NCI-H2196 treated with DMSO at 0.1 percent for 48 hours (cell line): Measurements from ENCODE around the gene PPFIA3.
A peak's percentile ranks its signal among the peaks of the same experiment; 100 is the strongest.

Experiments
- DNase-seq: peaks from one replicate; lab custom pipeline; 2025; ENCODE audit not compliant: unreplicated experiment; lab: John Stamatoyannopoulos, UW

PPFIA3 gene

DNA sequence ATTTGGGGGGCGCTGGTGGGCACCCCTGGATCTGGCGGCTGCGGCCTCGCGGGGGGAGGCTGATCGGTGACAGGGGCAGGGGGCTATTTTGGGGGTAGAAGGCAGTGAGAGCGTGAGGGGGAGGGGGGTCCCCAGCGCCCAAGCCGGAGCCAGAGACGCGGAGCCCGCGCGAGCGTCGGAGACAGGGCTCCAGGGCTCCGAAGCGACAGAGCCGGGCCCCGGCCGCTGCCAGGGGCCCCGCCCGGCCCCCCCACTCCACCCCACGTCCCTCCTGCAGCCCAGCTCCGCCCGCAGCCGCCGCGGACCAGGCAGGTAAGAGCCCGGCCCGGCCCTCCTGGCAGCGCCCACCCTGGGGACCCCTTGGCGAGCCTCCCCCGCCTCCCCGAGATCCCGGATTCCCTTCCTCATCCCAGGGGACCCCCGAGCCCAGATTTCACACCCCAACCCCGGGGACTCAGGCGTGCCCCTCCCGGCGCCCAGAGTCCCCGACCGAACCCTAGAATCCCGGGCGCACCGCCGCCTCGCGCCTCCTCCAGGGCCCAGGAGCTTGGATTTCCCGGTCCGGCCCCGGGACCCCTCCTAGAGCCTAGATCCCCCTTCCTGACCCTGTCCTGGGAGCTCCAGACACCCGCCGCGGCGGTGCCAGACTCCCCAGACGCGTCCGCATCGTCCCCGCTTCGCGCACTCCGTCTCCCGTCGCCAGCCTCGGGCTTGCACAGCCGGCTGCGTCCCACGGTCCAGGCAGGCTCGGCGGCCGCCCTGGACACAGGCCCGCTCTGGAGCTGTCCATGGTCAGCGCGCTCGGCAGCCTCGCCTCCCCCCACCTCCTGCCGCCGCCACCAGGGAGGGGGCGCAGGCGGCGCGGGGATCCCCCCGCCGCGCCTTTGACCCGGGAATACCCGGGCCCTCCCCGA is at the start of gene PPFIA3:
PPFIA3 (plus strand) TSS at position 134 of the 914 bp plus-strand sequence. CDS start 8,330 bp downstream, outside the sequence.
- no peak for DNase-seq

DNA sequence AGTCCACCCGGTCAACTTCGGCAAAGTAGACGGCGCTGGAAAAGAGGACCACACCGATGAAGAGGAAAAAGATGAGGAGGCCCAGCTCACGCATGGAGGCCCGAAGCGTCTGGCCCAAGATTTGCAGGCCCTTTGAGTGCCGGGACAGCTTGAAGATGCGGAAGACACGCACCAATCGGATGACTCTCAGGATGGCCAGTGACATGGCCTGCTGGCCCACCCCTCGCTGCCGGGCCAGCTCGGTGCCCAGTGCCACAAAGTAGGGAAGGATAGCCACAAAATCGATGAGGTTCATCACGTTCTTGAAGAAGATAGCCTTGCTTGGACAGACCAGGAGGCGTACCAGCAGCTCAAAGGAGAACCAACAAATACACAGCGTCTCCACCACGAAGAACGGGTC is 48.9 kb upstream of the PPFIA3 start:
- no peak for DNase-seq

DNA sequence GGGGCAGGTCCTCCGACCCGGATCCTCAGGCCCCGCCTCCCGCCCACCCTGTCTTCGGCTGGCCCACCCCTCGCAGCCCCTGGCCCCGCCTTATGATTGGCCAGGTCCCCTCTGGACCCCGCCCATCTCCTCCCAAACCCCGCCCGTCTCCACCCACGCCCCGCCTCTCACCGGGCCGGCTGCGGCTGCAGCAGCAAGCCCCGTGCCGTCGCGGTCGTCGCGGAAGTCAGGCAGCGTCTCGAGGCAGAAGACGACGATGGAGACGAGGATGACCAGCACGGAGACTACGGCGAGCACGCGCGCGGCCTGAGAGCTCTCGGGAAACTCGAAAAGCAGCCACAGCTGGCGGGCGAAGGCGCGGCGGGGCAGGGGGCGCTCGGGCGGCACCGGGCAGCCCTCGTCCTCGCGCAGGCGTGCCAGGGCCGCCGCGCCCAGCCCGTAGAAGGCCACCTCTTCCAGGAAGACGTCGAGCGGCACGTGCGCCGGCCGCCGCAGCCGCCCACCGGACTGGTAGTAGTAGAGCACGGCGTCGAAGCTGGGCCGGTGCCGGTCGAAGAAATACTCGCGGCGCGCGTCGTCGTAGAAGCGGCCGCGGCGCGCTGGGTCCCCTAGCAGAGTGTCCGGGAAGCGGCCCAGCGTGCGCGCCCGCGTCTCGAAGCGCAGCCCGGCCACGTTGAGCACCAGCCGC is 47.3 kb upstream of the PPFIA3 start:
- no peak for DNase-seq

DNA sequence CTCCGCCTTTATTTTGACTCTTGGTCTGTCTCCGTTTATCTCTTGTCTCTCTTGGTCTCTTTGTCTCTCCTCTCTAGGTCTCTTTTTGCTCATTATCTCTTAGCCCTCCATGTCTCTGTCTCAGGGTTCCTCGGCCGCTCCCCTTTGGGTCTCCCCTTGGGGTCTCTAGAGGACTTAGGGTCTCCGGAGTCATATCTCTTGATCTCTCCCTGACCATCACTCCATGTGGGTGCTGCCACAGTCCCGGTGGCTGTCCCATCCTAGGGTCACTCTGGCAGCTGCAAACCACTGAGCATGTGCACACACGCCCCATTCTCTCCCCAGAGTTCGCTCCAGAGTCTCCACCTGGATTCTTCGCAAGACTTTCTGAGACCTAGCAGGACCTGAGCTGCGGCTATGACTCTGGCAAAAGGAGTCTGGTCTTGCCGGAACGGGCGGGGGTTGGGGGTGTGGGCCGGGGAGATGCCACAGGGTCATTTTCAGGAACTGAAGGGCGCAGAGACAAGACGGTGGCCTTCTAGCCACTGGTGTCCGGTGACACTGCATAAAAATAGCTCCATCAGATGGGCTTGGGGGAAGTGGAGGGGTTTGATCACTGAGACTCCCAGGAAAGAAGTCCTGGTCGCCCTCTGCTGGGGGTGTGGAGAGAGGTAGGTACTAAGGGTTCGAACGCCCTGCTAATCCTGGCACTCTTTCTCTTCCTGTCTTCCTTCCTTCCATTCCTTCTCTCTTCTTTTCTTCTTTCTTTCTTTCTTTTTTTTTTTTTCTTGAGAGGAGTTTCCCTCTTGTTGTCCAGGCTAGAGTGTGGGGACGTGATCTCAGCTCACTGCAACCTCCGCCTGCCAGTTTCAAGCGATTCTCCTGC is 45.6 kb upstream of the PPFIA3 start:
- DNase-seq = no peak

DNA sequence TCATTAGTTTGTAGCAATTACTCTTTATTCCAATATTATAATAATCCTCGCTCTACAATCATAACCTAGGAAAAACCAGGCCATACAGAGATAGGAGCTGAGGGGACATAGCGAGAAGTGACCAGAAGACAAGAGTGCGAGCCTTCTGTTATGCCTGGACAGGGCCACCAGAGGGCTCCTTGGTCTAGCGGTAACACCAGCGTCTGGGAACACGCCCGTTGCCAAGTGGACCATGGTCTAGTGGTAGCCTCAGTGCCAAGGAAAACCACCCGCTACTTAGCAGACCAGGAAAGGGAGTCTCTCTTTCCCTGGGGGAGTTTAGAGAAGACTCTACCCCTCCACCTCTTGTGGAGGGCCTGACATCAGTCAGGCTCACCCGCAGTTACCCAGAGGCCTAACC is 44.5 kb upstream of the PPFIA3 start:
- DNase-seq = peak; percentile 29

DNA sequence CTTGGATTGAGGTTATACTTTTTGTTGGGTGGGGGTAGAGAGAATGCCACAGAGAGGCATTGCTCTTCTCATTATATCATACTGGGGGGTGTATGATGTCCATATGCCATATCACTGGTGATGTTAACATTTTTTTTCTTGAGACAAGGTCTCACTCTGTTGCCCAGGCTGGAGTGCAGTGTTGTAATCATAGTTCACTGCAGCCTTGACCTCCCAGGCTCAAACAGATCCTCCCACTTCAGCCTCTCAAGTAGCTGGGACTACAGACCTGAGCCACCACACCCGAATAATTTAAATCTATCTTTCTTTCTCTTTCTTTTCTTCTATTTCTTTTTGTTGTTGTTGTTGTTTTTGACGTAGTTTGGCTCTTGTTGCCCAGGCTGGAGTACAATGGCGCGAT is 39.0 kb upstream of the PPFIA3 start:
- no peak for DNase-seq

DNA sequence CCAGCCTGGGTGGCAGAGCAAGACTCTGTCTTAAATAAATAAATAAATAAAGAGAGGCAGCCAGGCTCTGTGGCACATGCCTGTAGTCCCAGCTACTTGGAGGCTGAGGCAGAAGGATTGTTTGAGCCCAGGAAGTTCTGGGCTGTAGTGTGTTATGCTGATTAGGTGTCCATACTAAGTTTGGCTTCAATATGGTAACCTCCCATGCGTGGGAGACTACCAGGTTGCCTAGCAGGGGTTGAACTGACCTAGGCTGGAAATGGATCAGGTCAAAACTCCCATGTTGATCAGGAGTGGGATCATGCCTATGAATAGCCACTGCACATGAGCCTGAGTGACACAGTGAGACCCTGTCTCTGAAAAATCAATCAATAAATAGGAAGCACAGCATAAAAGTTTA is 38.1 kb upstream of the PPFIA3 start:
- no peak for DNase-seq

DNA sequence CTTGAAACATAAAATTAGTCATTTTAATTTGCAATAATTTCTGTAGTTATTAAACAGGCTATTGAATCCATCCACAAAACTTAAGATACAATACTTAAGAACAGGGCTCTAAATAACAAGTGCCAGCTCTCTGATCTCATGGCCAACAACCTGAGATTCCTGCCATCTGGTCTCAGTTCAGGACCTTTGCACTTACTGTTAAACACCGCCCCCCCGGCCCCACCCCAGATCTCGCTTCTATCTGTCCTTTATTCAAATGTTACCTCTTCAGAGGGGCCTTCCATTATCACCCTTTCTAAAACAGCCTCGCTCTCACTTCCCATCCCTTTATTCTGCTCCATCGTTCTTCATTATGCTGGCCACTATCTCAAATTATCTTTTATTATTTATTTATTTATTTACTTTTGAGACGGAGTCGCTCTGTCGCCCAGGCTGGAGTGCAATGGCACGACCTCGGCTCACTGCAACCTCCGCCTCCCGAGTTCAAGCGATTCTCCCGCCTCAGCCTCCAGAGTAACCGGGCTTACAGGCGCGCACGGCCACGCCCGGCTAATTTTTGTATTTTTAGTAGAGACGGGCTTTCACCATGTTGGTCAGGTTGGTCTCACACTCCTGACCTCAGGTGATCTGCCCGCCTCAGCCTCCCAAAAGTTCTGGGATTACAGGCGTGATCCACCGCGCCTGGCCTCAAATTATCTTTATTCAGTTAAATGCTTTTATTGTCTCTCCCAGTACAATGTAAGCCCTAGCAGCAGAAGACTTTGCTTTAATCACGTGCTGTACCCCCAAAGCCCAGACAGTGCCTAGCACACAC is 34.9 kb upstream of the PPFIA3 start:
- no peak for DNase-seq

DNA sequence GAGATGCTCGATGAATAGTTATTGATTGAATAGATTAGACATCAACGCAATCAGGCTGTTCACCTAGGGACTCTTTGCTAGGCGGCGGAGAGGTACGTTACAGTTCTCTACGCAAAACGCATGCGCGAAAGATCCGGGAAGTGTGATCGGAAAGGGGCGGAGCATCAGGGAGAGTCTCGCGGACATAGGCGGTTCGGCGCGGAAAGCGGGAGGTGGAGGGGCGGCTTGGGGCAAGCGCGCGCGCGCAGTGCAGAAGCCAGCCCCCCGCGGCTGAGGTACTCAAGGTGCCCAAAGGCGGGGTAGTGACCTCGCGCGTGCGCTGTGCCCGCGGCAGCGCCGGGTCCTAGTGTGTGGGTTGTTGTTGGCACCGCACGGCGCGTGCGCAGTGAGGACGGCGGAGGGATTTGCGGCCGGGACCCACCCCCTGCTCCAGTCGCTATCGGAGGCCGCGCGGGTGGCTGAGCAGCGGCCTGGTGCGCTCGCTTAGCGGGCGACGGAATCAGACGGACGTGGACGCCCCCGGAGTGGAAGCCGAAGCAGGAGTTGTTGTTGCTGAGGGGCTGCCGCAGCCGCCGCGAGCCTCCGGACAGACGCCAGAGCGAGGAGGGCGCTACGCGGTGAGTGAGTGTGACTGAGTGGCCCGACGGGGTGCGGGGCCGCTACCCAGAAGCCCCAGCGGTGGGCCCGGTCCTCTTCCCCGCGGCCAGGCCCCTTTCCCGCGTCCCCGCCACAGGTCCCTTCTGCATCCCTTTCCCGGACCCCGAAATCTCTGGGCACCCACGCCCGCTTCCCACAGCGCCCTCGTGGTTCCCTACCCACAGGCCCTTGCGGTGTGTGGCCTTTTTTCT is 34.1 kb upstream of the PPFIA3 start, which contains the start of gene SNRNP70:
SNRNP70 (plus strand) TSS at position 432 of the 848 bp plus-strand sequence. CDS start 964 bp downstream, outside the sequence.
- peak; percentile 99 for DNase-seq

DNA sequence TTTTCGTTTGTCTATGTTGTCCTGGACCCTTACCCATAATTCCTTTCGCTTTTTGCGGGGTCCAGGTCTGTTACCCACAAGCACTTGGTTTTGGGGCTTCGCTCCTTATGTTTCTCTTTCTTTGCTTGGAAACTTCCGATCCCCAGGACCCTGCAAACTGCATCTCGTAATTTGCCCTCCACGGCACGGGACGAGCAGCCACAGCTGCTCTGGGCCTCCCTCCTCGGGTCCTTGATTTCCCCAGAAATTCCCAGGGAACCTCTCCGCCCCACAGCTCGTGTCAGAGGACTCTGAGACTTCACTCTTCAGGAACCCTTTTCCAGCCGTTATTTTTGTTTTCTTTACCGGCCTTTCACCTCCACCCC is 33.5 kb upstream of the PPFIA3 start:
- no peak for DNase-seq

DNA sequence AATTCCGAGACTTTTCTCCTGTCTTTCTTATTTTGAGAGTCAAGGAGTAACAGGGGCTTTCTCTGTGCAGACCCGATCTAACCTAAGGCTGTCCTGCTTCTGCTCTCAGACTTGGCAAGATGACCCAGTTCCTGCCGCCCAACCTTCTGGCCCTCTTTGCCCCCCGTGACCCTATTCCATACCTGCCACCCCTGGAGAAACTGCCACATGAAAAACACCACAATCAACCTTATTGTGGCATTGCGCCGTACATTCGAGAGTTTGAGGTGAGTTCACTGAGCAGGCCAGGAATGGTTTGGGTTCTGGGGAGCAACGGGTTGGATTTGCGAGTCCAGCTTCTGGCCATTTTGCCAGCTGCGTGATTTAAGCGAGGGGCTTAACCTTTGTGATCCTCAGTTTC is 33.0 kb upstream of the PPFIA3 start:
- DNase-seq = no peak

DNA sequence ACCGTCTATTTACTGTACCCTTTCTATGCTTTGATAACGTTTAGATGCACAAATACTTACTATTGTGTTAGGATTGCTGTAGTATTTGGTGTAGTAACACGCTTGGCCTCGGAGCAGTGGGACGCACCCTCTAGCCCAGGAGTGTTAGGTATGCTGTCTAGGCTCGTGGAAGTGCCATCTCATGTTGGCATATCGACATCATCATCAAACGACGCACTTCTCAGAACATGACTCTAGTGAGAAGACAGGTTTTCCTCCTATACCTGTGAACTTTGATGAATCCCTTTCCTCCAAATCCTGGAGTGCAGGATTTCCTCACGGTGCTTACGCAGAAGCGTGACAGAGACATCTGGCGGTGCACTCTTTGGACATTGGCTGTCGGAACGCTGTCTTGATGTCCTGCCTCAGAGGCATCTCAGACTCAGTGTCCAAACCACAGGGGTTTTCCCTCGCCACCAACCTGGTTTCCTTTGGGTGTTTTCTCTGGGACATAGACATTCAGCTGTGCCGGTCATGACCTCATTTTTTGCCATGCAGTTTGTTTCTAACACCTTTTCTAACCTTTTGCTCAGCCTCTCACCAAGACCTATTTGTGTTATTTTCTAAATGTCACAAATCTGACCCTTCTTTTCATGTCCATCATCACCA is 27.8 kb upstream of the PPFIA3 start:
- no peak for DNase-seq

DNA sequence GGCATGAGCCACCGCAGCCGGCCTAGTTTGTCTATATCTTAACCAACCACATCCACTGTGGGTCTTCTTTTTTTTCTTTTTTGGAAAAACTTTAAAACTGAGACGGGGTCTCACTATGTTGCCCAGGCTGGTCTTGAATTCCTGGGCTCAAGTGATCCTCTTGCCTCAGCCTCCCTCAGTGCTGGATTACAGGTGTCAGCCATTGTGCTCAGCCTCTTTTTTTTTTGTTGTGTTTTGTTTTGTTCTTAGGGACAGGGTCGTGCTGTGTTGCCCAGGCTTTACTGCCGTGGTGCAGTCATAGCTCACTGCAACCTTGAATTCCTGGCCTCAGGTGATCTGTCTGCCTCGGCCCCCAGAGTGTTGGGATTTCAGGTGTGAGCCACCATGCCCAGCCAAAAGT is 26.7 kb upstream of the PPFIA3 start:
- DNase-seq = no peak

DNA sequence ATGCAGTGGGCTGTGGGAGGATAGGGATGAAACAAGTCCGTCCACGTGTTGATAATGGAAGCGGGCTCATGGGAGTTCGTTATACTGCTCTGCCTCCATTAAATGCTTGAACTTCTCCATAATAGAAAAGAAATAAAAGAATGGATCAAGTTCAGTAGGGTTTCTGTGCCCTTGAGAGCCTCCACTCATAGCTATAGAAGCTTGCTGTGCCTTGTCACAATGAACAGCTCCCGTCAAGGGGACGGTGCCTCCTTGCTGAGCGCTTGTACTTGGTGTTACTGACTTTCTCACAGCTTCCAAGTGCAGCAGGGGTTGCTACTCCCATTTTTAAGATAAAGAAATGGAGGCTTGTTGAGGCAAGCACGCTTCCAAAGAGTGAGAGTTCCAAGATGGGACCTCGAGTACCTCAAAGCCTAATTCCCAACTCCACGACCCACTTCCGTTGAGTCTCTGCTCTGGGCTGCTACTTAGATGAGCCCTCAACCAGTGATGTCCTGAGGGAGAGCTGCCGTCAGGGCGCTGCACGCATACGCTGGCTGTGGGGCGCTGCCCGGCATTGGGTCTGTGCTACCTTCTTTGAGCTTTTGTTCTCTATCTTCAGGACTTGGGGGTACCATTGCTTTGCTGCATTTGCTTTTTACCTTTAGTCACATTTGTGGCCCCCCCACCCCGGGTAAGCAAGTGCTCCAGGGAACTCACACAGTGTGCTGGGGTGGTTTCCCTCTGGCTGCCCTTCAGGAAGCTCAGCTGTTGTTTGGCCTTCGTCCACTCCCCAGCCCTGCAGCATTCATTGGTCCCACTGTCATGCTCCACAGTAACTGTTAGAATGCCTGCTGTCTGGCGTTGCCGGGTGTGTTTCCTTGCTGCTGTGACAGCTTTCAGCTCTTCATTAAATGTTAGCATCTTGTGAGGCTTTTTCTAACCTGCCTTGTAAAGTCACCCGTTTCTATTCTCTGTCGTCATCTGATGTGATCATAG is 24.6 kb upstream of the PPFIA3 start:
- DNase-seq = no peak

DNA sequence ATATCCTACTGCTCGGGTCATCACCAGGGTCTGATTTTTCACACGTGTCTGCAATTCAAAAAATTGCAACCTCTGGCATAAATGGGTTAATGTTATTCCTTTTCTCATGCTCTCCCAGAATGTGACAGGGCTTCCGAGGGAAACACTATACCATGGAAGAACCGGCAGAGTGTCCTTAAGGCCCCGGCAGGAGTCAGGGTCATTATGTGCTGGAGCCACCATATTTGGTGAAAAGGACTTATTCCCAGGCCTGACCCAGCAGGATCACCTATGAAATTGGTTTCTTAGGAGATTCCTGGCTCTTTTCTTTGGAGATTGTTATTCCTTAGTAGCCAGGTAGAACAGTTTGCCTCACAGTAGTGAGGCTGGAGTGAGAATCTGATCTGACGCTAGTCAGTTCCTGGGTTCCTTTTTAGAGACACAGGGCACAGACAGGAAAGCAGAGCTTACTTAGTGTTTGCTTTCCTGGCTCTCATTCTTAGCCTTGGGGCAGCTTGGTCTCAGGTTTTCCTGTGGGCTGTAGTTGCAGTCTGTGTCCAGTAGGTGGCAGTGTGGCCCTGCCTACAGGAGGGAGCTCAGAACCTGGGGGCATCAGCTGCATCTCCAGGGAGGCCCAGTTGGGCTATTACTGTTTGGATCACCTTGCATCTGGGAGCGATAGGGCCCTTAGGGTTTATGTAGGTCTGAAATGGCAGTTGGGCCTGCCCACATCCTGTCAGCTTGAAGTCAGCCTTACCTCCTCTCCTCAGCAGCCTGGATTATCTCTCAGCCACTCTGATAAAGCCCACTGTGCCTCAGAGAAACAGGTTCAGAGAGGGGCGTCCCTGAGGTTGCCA is 21.7 kb upstream of the PPFIA3 start:
- DNase-seq = peak; percentile 85

DNA sequence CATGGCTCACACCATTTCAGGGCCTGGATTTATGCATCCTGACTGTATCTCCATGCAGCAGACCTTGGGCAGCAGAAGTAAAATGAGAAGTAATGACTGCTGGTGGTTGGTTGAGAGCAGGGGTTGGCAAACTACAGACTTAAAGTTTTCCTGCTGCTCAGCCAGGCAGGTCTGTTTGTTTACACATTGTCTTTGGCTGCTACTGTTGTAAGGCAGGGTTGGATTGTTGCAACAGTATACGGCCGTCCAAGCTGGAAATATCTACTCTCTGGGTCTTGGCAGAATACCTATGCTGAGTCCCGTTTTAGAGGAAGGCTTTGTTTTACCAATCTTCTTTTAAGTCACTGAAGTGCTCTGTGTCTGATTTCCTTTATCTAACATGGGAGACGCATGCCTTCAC is 20.5 kb upstream of the PPFIA3 start:
- no peak for DNase-seq

DNA sequence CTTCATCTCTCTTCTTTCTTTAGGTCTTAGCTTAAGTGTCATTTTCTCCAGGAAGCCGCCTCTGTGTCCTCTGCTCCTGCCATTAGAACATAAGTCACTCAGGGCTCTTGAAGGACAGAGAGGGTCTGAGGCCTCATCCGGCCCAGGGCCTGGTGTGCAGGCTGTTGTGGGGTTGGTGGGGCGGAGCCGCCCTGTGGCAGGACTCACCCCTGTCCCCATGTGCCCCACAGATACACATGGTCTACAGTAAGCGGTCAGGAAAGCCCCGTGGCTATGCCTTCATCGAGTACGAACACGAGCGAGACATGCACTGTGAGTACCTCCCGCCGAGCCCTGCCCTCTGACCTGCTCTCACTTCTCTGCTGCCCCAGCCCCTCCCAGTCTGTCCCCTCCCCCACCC is 18.2 kb upstream of the PPFIA3 start:
- no peak for DNase-seq
